ENCODE measurements around the gene C11orf52.
"Not testable (repeated sequence)": the region's sequence is repeated elsewhere in the genome, so short reads cannot be mapped to it uniquely, and the experiment has no call there.

The C11orf52 gene

DNA sequence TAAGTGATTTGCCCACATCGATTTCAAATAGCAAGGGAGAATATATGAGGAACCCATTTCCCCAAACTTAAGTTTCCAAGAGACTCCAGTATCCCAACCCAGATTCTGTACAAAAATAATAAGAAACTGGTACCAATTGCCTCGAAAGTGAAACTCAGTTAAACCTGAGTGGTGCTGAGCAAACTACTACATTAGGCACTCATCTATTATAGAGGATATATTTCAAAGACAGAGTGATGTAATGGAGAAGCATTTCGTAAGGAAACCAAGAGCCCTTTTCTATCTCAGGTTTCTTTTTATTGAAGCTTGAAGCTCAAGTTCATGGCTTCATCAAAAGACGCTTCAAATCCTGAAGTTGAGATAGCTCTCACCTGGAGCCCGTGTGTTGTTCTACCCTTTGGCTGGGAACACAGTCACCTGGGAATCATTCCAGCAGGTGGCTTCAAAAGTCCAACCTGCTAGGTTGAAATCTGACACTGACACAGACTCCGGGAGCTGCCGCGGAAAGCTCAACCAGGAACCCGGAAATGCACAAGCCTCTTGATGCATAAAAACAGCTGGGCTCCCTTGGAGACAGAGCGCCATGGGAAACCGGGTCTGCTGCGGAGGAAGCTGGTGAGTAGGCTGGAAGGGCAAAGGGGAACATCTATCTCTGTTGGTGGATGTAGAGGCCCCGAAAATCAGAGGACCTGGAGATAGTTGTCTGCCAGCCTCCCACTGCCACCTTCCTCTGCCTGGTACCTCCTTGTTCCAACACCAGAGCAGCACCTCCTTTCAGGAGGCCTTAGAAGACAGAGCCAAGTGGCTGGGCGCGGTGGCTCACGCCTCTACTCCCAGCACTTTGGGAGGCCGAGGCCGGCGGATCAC, at the start of gene C11orf52:
Gene C11orf52, plus strand, starts transcription at position 524 of the 867 bp plus-strand sequence. Its CDS starts 60 bp downstream, at position 584.
- DNase-seq: no peak

- DNase-seq: no peak
These were observed 48.6 kb upstream of the C11orf52 start for GRCh38 chr11:111870113-111870512.

GRCh38 chr11:111870522-111870885, 48.2 kb upstream of the C11orf52 start:
- no peak for DNase-seq

- peak; percentile 92 for DNase-seq
These were observed 47.6 kb upstream of the C11orf52 start, which contains the start of gene ALG9 for GRCh38 chr11:111870886-111871692. Gene ALG9, minus strand, starts transcription at chr11:111871581. Its CDS starts 99 bp downstream, at chr11:111871482.

DNA sequence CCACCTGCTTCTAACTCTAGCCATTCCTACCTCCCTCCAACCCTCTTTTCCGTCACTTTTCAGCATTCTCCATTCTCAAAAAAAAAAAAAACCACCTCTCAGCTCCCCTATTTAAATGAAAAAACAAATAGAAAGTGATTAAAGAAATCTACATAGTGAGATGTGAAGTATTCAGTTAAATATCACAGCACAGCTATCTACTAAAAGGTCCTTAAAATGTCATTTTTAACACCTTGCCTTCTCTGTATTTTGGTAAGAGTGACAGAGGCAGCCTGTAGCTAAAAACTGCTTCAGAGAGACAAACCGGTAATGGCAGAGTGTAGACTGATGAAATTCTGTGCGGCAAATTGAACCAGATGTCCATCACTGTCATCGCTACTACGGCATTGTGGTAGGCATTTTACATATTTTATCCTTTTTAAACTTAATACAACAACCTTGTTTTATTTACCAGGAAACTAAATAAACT, 47.0 kb upstream of the C11orf52 start:
- no peak for DNase-seq

- no peak for DNase-seq
These were observed 40.3 kb upstream of the C11orf52 start for GRCh38 chr11:111878385-111878848.

DNA sequence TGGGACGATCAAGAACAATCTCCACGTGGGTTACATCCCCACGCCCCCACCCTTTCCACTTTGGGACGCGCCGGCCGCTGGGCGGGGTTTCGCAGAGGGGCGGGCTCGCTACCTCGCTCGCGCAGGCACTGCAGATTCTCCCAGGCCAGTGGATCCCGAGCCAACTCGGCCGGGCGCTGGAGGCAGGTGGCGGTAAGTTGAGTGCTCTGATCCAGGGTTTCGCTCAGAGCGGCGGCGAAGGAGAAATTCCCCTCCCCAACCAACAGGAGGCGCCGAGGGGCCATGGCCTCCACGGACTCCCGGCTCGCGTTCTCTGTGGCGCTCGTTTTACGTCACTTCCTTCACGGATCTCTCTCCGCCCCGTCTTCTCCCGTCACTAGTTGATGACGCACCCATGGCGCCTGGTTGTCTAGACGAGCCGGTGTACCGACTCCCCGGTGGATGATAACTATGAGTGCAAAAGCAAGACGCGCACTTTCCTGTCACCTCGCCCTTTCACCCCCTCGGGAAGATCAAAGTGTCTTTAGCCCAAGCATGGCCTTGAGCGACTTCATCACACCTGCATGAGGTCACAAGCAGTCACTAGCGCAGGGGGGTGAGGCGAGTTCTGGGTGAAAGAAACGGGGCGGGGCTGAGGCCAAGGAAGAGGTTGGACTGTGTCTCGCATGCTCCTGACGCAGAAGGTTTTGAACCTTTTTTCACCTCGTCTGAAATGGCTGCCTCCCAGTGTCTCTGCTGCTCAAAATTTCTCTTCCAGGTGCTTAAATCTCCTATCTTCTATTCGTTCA, 39.7 kb upstream of the C11orf52 start, which contains the start of the genes CFAP68 and FDXACB1:
Gene CFAP68, plus strand, starts transcription at position 693 of the 788 bp plus-strand sequence. Its CDS starts 20 bp downstream, at position 713.
Gene FDXACB1, minus strand, starts transcription at position 317 of the 788 bp plus-strand sequence. Its CDS starts 33 bp downstream, at position 284.
- DNase-seq: peak; percentile 94

DNA sequence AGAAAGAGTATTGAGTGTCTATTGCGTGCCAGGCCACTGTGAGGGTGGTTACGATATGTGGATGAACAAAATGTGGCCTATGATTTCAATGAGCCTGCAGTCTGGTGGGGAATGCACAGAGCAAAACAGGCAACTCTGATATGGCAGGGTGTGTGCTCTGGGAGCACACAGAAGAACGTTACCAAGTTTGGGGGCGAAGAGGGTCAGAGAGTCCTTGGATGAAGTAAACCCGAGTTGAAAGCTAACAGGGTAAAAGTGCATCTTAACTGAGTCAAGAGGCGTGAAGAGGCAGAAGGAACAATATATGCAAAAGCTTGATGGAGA, 39.1 kb upstream of the C11orf52 start:
- no peak for DNase-seq

DNA sequence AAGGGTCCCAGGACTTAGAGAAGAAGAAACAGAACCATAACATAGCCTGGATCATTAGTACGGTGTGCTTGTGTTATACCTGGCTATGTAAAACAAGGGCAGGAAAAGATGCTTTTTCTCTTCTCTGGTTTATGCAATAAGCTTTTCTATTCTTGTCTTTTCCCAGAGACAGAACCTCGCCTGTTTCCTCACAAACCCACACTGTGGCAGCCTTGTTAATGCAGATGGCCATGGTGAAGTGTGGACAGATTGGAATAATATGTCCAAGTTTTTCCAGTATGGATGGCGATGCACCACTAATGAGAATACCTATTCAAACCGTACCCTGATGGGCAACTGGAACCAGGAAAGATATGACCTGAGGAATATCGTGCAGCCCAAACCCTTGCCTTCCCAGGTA, 36.5 kb upstream of the C11orf52 start:
- no peak for DNase-seq

- not testable (repeated sequence) for DNase-seq
These were observed 33.7 kb upstream of the C11orf52 start for GRCh38 chr11:111885053-111885452.

DNA sequence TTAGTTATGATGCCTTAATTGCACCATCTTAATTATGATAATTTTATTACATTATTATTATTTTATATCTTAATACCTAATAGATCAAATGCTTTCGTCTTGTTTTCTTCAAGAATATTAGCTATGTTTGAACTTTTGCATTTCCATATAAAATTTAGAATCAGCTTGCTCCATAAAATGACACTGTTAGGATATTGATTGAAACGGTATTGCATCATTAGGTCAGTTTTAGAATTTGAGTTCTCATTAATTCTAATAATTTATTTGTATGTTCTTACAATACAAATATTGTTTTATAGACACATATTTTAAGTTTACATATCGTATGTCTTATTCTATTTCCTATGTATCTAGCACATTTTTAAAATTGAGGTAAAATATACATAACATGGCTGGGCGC, 32.7 kb upstream of the C11orf52 start:
- DNase-seq: no peak

DNA sequence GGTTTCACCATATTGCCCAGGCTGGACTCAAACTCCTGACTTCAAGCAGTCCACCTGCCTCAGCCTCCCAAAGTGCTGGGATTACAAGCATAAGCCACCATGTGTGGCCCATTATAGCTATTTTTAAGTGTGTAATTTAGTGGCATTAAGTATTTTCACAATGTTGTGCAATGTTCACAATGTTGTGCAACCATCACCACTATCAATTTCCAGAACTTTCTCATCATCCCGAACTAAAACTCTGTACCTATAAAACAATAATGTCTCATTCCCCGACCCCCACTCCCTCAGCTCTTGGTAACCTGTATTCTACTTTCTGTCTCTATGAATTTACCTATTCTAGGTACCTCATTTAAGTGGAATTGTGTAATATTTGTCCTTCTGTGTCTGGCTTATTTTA, 31.9 kb upstream of the C11orf52 start:
- DNase-seq: no peak

- DNase-seq: no peak
These were observed 13.3 kb upstream of the C11orf52 start for GRCh38 chr11:111905411-111905810.

DNA sequence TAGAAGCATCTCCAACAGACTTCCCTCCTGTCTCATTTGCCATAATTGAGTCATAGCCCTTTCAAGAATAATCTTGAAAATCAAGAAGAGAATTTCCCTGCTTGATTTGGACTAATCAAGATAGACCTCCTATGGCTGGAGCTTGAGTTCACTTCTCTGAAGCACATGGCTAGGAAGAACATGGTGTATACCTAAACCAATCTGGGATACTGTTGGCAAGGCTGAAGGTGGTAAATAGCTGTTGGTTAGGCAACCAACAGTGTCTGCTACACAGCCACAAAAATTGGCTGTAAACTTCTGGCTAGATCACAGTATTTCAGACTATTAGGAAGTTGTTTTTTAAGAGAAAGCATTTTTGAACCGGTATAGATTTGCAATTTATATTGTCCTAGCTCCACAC, 12.0 kb upstream of the C11orf52 start:
- no peak for DNase-seq

DNA sequence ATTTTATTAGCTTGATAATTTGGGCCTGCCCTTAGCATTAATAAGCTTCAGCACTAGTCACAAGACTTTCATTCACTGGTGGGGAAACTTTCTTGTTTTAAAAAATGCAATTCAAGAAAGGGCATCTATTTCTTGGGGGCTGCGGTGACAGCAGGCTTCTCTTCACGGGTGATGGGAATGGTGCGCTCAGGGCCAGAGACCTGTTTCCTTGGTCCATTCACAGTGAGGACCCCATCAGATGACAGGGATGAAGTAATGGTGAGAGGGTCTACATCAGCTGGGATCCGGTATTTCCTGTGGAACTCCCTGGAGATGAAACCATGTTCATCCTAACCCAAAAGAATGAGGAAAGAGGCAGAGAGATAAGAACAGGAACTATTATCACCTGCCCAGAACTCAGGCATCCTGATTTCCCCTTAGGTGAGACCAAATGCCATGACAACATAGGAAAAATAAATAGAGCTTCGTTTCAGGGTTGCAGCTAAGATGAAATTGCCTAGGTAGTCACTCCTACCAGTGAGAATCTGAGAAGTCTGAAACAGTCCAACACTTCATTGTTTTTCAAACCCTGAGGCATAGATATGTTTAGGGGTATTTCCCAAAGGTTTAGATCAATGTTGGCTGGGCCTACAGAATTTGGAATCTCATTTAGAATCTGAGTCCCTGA, 9.9 kb upstream of the C11orf52 start:
- no peak for DNase-seq

GRCh38 chr11:111909378-111909777, 9.3 kb upstream of the C11orf52 start:
- no peak for DNase-seq

DNA sequence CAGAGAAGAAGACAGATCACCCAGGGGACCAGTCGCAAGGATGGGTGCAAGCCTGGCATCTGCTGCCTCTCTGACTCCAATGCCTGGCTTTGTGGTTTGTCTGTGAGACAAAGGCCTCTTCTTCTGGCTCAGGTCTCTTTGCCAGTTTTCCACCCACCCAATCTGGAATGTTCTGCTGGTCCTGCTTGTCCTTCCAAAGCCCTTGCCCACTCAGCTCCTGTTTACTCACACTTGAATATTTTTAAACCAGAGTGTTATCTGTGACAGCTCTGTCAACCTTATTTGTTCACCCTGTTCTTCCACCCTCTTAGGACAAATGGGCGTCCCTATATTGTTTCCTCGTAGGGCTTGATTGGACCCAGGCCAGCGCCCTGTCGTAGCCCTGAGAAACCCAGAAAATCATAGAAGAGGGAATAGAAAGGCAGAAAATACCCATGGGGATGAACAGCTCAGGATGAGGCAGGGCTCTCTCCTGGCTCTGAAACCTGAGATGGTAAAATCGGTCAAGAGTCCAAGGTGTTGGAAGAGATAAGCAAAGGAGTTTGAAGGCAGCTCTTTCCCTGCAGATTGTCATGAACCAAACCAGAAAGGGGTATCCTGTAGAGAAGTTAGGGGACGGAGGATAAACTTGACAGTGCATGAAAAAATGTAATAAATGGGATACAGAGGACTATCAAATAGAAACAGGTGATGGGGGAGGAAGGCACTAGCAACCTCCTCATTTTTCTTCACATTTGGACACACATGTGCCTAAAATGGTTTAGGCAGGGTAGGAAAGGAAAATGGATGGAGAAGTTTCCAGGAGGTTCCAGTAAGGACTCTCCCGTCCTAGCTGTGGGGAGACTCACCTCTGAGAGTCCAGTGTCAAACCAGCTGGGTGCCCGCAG, 7.8 kb upstream of the C11orf52 start:
- DNase-seq: no peak

GRCh38 chr11:111911563-111912401, 6.9 kb upstream of the C11orf52 start, which contains the start of gene CRYAB:
Gene CRYAB, minus strand, starts transcription at chr11:111911770. Its CDS starts 46 bp downstream, at chr11:111911724.
- no peak for DNase-seq

- DNase-seq: no peak
These were observed 6.2 kb upstream of the C11orf52 start, which contains the start of gene HSPB2 for GRCh38 chr11:111912535-111912934. Gene HSPB2, plus strand, starts transcription at chr11:111912734. Its CDS starts 96 bp downstream, at chr11:111912830.
